GM12872 (cell line): ENCODE data around the gene CUL1.

Experiments used
- CTCF ChIP-seq: IDR thresholded peaks from 3 replicates; pipeline ENCODE4 v1.5.1; 2011; ENCODE audit warnings: low read depth, mild to moderate bottlenecking, low read length, moderate library complexity; ENCODE audit not compliant: insufficient read depth

Gene CUL1

DNA sequence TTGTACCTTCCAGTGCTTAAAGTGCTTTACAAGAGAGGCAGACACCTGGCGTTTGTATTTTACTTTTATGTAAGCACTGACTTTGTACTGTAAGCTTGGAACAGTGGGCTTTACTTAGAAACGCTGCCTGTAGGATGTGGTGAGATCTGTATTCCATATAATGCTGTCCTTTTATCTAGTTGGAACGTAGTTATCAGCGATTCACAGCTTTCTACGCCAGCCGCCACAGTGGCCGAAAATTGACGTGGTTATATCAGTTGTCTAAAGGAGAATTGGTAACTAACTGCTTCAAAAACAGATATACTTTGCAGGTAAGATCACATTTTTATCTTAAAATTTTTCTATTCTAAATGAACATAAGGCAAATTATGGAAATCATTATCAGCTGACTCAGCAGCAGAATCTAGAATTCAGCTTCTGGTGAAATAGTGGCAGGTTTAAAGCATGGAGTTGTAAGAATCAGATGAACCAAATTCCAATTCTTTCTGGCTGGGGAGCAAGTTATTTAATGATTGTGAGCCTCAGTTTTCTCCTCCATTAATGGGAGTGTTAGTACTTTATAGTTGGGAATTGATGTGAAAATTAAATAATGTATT, 91.5 kb downstream of the CUL1 start:
- no peak for TF ChIP-seq CTCF

GRCh38 chr7:148790850-148791249, 92.1 kb downstream of the CUL1 start:
- no peak for TF ChIP-seq CTCF

GRCh38 chr7:148791546-148791945, 92.8 kb downstream of the CUL1 start:
- TF ChIP-seq CTCF: no peak

- TF ChIP-seq CTCF: no peak
These were observed 94.9 kb downstream of the CUL1 start for GRCh38 chr7:148793590-148793989.

DNA sequence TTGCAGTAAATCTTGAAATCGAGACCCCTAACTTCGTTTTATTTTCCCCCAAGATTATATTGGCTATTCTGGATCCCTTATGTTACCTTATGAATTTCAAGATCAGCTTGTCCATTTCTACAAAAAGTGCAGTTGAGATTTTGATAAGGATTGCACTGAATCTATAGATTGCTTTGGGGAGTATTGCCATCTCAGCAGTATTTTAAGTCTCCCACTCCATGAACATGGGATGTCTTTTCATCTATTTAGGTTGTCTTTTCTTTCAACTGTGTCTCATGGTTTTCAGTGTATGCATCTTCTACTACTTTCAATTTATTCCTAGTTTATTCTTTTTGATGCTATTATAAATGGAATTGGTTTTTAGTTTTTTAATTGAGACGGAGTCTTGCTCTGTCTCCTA, 95.8 kb downstream of the CUL1 start:
- no peak for TF ChIP-seq CTCF

GRCh38 chr7:148796841-148797240, 98.1 kb downstream of the CUL1 start:
- no peak for TF ChIP-seq CTCF

DNA sequence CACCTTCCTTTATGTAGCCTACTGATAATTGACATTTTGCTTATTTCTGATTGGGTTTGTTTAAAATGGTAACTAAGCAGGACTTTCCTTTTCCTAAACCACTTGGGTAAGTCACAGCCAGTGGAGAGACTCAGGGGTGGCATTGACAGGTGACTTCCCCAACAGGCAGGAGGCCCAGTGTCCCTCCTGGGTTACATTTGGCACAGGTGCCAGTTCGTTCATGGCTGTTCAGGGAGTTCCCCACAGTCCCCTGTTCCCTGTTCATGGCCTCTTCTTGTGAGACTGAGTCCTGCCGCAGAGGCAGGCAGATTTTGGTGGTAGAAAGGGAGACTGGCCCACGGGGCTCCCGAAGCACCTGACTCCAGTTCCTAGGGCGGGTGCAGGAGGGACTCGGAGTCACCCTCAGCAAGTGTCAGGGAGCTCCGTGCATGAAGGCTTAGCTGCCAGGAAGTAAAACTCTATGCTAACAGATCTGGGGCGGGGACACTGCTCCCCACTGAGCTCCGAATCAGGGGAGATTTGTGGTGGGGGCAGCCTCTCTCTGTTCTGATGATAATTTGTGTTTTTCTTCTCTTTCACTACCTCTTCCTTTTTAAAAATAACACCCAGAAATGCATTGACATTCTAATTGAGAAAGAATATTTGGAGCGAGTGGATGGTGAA, 101.3 kb downstream of the CUL1 start:
- TF ChIP-seq CTCF: no peak
